ENCODE results near the gene IZUMO4. TPM values are rescaled to one million over a fixed set of nuclear protein-coding genes. Genes with fewer than 3 reads are reported as not detected.

IZUMO4 gene
- total RNA-seq, 2 experiments from 2014 or later = 15.2 to 16.6 TPM

GRCh38 chr19:2051773-2052704 is 44.7 kb upstream of the IZUMO4 start:
- Mint-ChIP-seq H3K4me1 (peaks cover 55% of the 10 kb centered on the region), H3K9me3 (ENCODE audit: low read depth) (no peaks in the 10 kb centered on the region), H3K36me3 (ENCODE audit: low read depth) (peaks cover 6% of the 10 kb centered on the region), H3K27ac (peak overlapping the region; percentile 94), H3K27me3 (no peaks in the 10 kb centered on the region), H3K4me3 (peak overlapping the region; percentile 67)
- intact Hi-C loops (cut with DNase I, micrococcal nuclease) = loop anchor here (1.0 to 2.0 kb wide), 7 partner anchors 8 to 99 kb away; partner anchors contain the start of genes AP3D1 (in 1 of the 2), IZUMO4 (in 1 of the 2) and MOB3A (in 1 of the 2)
- ATAC-seq (peak; percentile 37), DNase-seq (peak; percentile 78)
- ChIA-PET POLR2A (interaction anchor here (0.6 to 2.7 kb wide), 6 partner anchors 10 to 217 kb away, joined by 3 to 20 read pairs (median 4); partner anchors contain the start of gene MOB3A), CTCF (interaction anchor here (0.7 to 1.4 kb wide), 4 partner anchors 10 to 1131 kb away, joined by 3 to 4 read pairs (median 4); no protein-coding TSS in a partner anchor)

- no peaks in the 10 kb centered on the region for H3K27me3 Mint-ChIP-seq
- peaks cover 53% of the 10 kb centered on the region for H3K4me1 Mint-ChIP-seq
- intact Hi-C loops (cut with DNase I, micrococcal nuclease) = loop anchor here in 1 of 2 experiments (2.0 kb wide), 1 partner anchor 31 kb away; no protein-coding TSS in a partner anchor
- POLR2A ChIA-PET = interaction anchor here (1.4 to 2.7 kb wide), 2 partner anchors 8 to 19 kb away, joined by 4 to 11 read pairs; no protein-coding TSS in a partner anchor
- H3K27ac Mint-ChIP-seq = peak overlapping the region; percentile 51
- H3K36me3 Mint-ChIP-seq (ENCODE audit: low read depth) = peaks cover 6% of the 10 kb centered on the region
- no peaks in the 10 kb centered on the region for H3K9me3 Mint-ChIP-seq (ENCODE audit: low read depth)
- no peak for ATAC-seq
- no peak for DNase-seq
- H3K4me3 Mint-ChIP-seq = no peak overlapping the region
- CTCF ChIA-PET = no interaction called here
These were observed 42.9 kb upstream of the IZUMO4 start for GRCh38 chr19:2053601-2054389.

DNA sequence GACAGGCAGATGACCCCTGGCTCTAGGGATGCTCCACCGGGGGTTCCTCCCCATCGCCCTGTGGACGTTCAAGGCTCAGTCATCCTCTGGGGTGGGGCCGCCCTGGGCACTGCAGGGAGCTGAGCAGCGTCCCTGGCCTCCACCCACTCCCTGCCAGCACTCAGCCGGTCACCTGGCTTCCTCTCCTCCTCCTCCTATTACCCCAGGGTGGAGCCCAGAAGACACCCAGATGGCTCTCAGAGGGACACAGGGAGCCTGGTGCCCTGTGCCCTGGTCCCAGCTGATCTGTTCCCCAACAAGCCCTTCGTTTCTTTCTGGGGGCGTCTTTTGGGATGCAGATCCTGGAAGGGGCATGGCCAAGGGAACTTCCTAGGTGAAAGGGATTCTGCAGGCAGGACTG is 42.0 kb upstream of the IZUMO4 start:
- H3K27ac Mint-ChIP-seq = peak overlapping the region; percentile 62
- no peak overlapping the region for H3K4me3 Mint-ChIP-seq
- H3K27me3 Mint-ChIP-seq = no peaks in the 10 kb centered on the region
- H3K36me3 Mint-ChIP-seq (ENCODE audit: low read depth) = peaks cover 1% of the 10 kb centered on the region
- H3K9me3 Mint-ChIP-seq (ENCODE audit: low read depth) = no peaks in the 10 kb centered on the region
- intact Hi-C loops (cut with DNase I, micrococcal nuclease) = no loop called here
- peaks cover 50% of the 10 kb centered on the region for H3K4me1 Mint-ChIP-seq
- no peak for DNase-seq
- ATAC-seq = no peak
- CTCF ChIA-PET = interaction anchor here (0.5 kb wide), 1 partner anchor 196 kb away, joined by 4 read pairs; no protein-coding TSS in a partner anchor
- POLR2A ChIA-PET = interaction anchor here (0.6 kb wide), 1 partner anchor 349 kb away, joined by 4 read pairs; no protein-coding TSS in a partner anchor

DNA sequence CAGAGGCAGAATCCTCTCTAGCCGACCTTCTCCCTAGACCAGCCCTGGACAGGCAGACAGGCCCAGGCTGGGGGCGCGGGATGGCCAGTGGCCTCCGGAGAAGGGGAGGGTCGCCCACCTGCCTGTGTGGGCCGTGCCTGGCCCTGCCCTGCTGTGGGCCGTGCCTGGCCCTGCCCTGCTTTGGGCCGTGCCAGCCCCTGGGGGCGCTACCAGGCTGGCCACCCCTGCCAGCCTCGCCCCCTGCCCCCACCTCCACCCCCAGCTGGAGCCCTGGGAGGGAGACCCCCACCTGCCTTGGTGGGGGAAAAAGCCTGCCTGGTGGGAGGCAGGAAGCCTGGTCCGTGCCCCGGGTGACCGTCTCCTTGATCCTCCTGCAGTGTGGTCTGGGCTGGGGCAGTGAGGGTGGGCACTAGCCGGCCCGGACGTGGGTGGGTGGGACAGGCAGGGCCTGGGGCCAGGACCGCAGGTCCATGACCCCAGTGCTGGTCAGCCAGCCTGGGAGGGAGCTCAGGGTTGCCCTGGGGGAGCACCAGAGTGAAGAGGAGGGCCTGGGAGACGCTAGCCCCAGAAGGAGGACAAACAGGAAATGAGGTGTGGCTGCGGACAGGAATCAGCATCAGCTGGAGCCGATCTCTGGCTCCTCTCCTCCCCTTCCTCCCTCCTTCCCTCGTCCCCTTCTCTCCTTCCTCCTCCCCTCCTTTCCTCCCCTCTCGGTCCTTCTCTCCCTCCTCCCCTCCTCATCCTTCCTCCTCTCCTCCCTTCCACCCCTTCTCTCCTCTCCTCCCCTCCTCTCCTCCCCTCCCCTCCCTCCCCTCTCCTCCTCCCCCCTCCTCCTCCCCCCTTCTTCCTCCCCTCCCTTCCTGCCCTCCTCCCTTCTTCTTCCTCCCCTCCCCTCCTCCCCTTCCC is 40.5 kb upstream of the IZUMO4 start:
- ATAC-seq (no peak), DNase-seq (peak; percentile 59)
- Mint-ChIP-seq H3K9me3 (ENCODE audit: low read depth) (no peaks in the 10 kb centered on the region), H3K4me3 (peak overlapping the region; percentile 62), H3K27me3 (no peaks in the 10 kb centered on the region), H3K36me3 (ENCODE audit: low read depth) (no peaks in the 10 kb centered on the region), H3K27ac (peak overlapping the region; percentile 94), H3K4me1 (peaks cover 57% of the 10 kb centered on the region)
- CTCF ChIA-PET = interaction anchor here (0.6 kb wide), 1 partner anchor 390 kb away, joined by 3 read pairs; no protein-coding TSS in a partner anchor
- intact Hi-C loops (cut with DNase I, micrococcal nuclease) = no loop called here
- POLR2A ChIA-PET = interaction anchor here (0.5 kb wide), 1 partner anchor 36 kb away, joined by 3 read pairs; no protein-coding TSS in a partner anchor

DNA sequence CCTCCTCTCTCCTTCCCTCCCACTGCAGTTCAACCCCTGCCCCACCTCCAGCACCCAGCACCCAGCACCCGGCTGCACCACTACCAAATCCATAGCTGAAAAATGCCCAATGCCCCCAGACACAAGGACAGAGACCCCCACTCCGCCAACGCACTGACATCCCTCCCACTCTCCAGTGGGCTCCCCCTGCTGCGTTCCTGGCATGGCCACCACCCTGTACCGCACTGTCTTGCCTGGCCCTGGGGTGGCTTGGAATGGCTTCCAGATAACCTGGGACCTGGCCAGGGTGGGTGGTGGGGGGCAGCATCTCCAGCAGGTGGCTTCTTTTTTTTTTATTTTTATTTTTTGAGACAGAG is 39.9 kb upstream of the IZUMO4 start:
- Mint-ChIP-seq H3K4me1 (peaks cover 53% of the 10 kb centered on the region), H3K27me3 (no peaks in the 10 kb centered on the region), H3K27ac (peak overlapping the region; percentile 72), H3K4me3 (no peak overlapping the region), H3K36me3 (ENCODE audit: low read depth) (no peaks in the 10 kb centered on the region), H3K9me3 (ENCODE audit: low read depth) (no peaks in the 10 kb centered on the region)
- intact Hi-C loops (cut with DNase I, micrococcal nuclease) = no loop called here
- DNase-seq = no peak
- ChIA-PET CTCF (no interaction called here), POLR2A (interaction anchor here (0.5 kb wide), 1 partner anchor 35 kb away, joined by 3 read pairs; no protein-coding TSS in a partner anchor)
- ATAC-seq = no peak

DNA sequence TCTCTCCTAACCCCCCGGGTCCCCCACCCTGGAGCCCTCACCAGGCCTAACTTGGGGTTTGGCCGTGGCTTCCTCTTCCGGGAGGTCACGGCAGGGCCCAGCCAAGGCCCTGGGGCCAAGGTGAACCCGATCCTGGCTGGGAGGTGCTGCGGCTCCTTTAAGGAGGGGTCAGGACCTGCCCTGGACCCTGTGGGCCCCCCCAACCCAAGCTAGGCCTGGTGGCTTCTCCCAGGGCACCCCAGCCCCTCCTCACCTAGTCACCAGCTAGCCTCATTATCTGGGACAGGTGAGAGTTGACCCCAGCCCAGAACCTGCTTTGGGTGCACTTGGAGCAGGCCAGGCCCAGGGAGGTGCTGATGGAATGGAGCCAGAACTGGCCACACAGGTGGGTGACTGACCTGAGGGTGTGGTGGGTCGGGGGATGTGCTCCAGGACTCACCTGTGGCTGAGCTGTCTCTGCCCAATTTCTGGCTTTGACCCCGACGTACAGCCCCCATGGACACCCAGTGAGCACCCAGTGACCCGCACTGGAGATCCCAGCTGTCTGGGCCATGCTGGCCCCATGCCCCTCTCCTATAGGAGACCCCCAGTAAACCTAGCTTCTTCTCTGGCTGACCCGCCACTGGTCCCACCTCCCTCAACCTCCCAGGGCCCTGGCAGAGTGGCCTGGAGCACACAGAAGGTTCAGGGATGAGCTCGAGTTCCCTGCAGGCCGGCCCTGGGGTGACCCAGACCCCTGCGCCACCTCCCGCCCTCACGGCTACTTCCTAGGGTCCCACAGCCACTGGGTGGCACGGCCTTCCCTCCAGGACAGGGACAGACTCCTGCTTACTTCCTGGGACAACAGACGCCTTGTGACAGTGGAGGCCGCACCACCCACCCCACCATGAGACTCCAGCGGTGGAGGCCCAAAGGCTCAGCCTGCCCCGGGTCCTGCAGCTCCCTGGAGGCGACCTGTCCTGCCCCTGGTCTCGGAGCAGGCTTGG is 38.9 kb upstream of the IZUMO4 start:
- peak overlapping the region; percentile 72 for H3K27ac Mint-ChIP-seq
- H3K9me3 Mint-ChIP-seq (ENCODE audit: low read depth) = no peaks in the 10 kb centered on the region
- H3K4me1 Mint-ChIP-seq = peaks cover 51% of the 10 kb centered on the region
- no peak for DNase-seq
- no peak for ATAC-seq
- ChIA-PET POLR2A (no interaction called here), CTCF (interaction anchor here (0.8 kb wide), 1 partner anchor 12 kb away, joined by 3 read pairs; no protein-coding TSS in a partner anchor)
- no peak overlapping the region for H3K4me3 Mint-ChIP-seq
- no peaks in the 10 kb centered on the region for H3K36me3 Mint-ChIP-seq (ENCODE audit: low read depth)
- H3K27me3 Mint-ChIP-seq = no peaks in the 10 kb centered on the region
- intact Hi-C loops (cut with DNase I, micrococcal nuclease) = no loop called here

DNA sequence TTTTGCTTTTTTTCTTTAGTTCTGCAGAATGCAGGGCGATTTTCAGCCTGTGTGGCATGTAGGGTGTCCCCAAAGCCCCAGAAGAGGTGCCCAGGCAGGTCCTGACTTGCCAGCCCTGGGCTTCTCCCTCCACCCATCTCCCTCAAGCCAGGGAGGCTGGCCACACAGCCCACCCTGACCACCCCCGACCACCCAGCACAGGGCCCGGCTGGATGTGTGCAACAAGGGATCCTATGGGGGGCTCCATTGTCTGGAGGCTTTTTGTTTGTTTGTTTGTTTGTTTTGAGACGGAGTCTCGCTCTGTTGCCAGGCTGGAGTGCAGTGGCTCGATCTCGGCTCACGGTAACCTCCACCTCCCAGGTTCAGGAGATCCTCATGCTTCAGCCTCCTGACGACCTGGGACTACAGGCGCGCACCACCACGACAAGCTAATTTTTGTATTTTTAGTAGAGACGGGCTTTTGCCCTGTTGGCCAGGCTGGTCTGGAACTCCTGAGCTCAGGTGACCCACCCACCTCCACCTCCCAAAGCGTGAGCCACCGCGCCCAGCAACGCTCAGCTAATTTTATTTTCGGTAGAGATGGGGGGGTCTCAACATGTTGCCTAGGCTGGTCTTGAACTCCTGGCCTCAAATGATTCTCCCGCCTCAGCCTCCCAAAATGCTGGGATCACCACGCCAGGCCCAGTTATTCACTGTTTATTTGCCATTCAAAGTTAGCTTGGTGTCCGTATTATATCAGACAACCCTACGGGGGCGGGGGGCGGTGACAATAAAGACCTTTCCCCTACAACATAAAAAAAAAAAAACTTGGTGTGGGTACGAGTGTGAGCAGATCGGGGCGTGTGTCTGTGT is 37.9 kb upstream of the IZUMO4 start:
- CTCF ChIA-PET = interaction anchor here (0.5 to 0.9 kb wide), 2 partner anchors 15 to 40 kb away, joined by 3 read pairs; no protein-coding TSS in a partner anchor
- Mint-ChIP-seq H3K27ac (peak overlapping the region; percentile 75), H3K4me1 (peaks cover 53% of the 10 kb centered on the region), H3K9me3 (ENCODE audit: low read depth) (no peaks in the 10 kb centered on the region), H3K27me3 (no peaks in the 10 kb centered on the region), H3K36me3 (ENCODE audit: low read depth) (no peaks in the 10 kb centered on the region), H3K4me3 (no peak overlapping the region)
- DNase-seq = no peak
- intact Hi-C loops (cut with DNase I, micrococcal nuclease) = no loop called here
- POLR2A ChIA-PET = interaction anchor here (1.2 kb wide), 1 partner anchor 35 kb away, joined by 3 read pairs; no protein-coding TSS in a partner anchor
- no peak for ATAC-seq

GRCh38 chr19:2059422-2060201 is 37.1 kb upstream of the IZUMO4 start:
- Mint-ChIP-seq H3K4me3 (peak overlapping the region; percentile 91), H3K9me3 (ENCODE audit: low read depth) (no peaks in the 10 kb centered on the region), H3K36me3 (ENCODE audit: low read depth) (no peaks in the 10 kb centered on the region), H3K27ac (peak overlapping the region; percentile 98), H3K4me1 (peaks cover 54% of the 10 kb centered on the region), H3K27me3 (no peaks in the 10 kb centered on the region)
- ATAC-seq (no peak), DNase-seq (no peak)
- intact Hi-C loops (cut with DNase I, micrococcal nuclease) = loop anchor here (1.0 to 5.0 kb wide), 3 partner anchors 8 to 197 kb away; partner anchors contain the start of genes KLF16 (in 1 of the 2) and MKNK2 (in 1 of the 2)
- ChIA-PET POLR2A (interaction anchor here (1.2 kb wide), 1 partner anchor 34 kb away, joined by 3 read pairs; no protein-coding TSS in a partner anchor), CTCF (interaction anchor here (0.5 to 0.9 kb wide), 3 partner anchors 16 to 72 kb away, joined by 3 to 4 read pairs (median 3); no protein-coding TSS in a partner anchor)

Measured in activated CD4-positive, alpha-beta T cell treated with anti-CD3 and anti-CD28 coated beads for 36 hours (primary cell).